Neuronal stem cell (in vitro differentiated cells): ENCODE results near the gene CLCNKA.

Experiments
- DNase-seq: peaks from one replicate; pipeline ENCODE4 v3.0.0-alpha.2; 2013; ENCODE audit warnings: low spot score
- H2AFZ ChIP-seq: one replicate; pipeline ENCODE4 v1.6.1; 2013; ENCODE audit warnings: mild to moderate bottlenecking, low read length, inconsistent platforms
- H2AK5ac ChIP-seq: 2 replicates; pipeline ENCODE4 v1.6.1; 2013; ENCODE audit warnings: low read depth, mild to moderate bottlenecking, inconsistent platforms, low read length, moderate library complexity, mixed read lengths
- H2BK120ac ChIP-seq: 2 replicates; pipeline ENCODE4 v1.6.1; 2013; ENCODE audit warnings: low read depth, mild to moderate bottlenecking, inconsistent platforms, low read length, moderate library complexity, mixed read lengths
- H2BK12ac ChIP-seq: one replicate; pipeline ENCODE4 v1.6.1; 2013; ENCODE audit warnings: low read length, inconsistent platforms
- H2BK15ac ChIP-seq: 2 replicates; pipeline ENCODE4 v1.6.1; 2013; ENCODE audit warnings: mild to moderate bottlenecking, low read length, inconsistent platforms, mixed read lengths
- H2BK5ac ChIP-seq: one replicate; pipeline ENCODE4 v1.6.1; 2013; ENCODE audit warnings: inconsistent platforms, mild to moderate bottlenecking, low read length, moderate library complexity
- H3K14ac ChIP-seq: one replicate; pipeline ENCODE4 v1.6.1; 2013; ENCODE audit warnings: low read length, inconsistent platforms
- H3K18ac ChIP-seq: 2 replicates; pipeline ENCODE4 v1.6.1; 2013; ENCODE audit warnings: low read length, inconsistent platforms
- H3K23ac ChIP-seq: 2 replicates; pipeline ENCODE4 v1.6.1; 2013; ENCODE audit warnings: low read depth, mild to moderate bottlenecking, mixed read lengths, low read length, inconsistent platforms; ENCODE audit not compliant: poor library complexity
- H3K27ac ChIP-seq: replicated peaks from 3 replicates; pipeline ENCODE4 v1.5.1; 2013; ENCODE audit warnings: low read length, inconsistent platforms
- H3K27me3 ChIP-seq, 3 experiments: 2 replicates each; pipeline ENCODE4 v1.6.1; 2013; ENCODE audit warnings: low read length in 3 of 3, mild to moderate bottlenecking in 2 of 3, inconsistent platforms in 1 of 3, low read depth in 1 of 3, mixed read lengths in 1 of 3, moderate library complexity in 1 of 3; ENCODE audit not compliant: control insufficient read depth in 3 of 3, insufficient read depth in 3 of 3
- H3K36me3 ChIP-seq, 2 donors: replicated peaks in 1 of 2; 2 replicates each; pipeline ENCODE4 v1.6.1; 2013; ENCODE audit warnings: low read length in 2 of 2; ENCODE audit not compliant: control insufficient read depth in 2 of 2, insufficient read depth in 2 of 2
- H3K4ac ChIP-seq: 2 replicates; pipeline ENCODE4 v1.6.1; 2013; ENCODE audit warnings: inconsistent platforms, mild to moderate bottlenecking, low read length, moderate library complexity
- H3K4me1 ChIP-seq, 2 donors: 1 replicate in 1 of 2; 2 replicates in 1 of 2; pipeline ENCODE4 v1.6.1; 2013; ENCODE audit warnings: low read length in 2 of 2, low read depth in 1 of 2; ENCODE audit not compliant: control insufficient read depth in 2 of 2, insufficient read depth in 1 of 2
- H3K4me2 ChIP-seq: one replicate; pipeline ENCODE4 v1.6.1; 2013; ENCODE audit warnings: mild to moderate bottlenecking, low read length, inconsistent platforms; ENCODE audit not compliant: insufficient read depth, poor library complexity, severe bottlenecking
- H3K4me3 ChIP-seq, 2 donors: 2 replicates each; pipeline ENCODE4 v1.5.1; 2013; ENCODE audit warnings: low read length in 2 of 2, mild to moderate bottlenecking in 2 of 2, inconsistent platforms in 1 of 2, moderate library complexity in 1 of 2
- H3K79me1 ChIP-seq: one replicate; pipeline ENCODE4 v1.6.1; 2013; ENCODE audit warnings: low read depth, mild to moderate bottlenecking, inconsistent platforms, low read length, moderate library complexity
- H3K9ac ChIP-seq: one replicate; pipeline ENCODE4 v1.6.1; 2013; ENCODE audit warnings: mild to moderate bottlenecking, low read depth, low read length, inconsistent platforms; ENCODE audit not compliant: poor library complexity
- H3K9me3 ChIP-seq, 2 donors: replicated peaks in 1 of 2; 2 replicates each; pipeline versions ENCODE3 to v1.6.1; 2013; ENCODE audit warnings: low read length in 2 of 2, mild to moderate bottlenecking in 2 of 2, inconsistent platforms in 1 of 2, low read depth in 1 of 2, mixed read lengths in 1 of 2, moderate library complexity in 1 of 2; ENCODE audit not compliant: control insufficient read depth in 2 of 2, insufficient read depth in 1 of 2
- H4K8ac ChIP-seq: one replicate; pipeline ENCODE4 v1.6.1; 2013; ENCODE audit warnings: low read depth, mild to moderate bottlenecking, inconsistent platforms, low read length, moderate library complexity
- H4K91ac ChIP-seq: one replicate; pipeline ENCODE4 v1.6.1; 2013; ENCODE audit warnings: low read length, low read depth, mild to moderate bottlenecking, inconsistent platforms; ENCODE audit not compliant: poor library complexity
- WGBS, 2 donors: extraction: QIAGEN DNeasy Blood & Tissue Kit; methylation state at CpG; one replicate each; pipeline ENCODE4 v1.1.7; 2013; ENCODE audit warnings: missing lambda C conversion rate in 2 of 2, mixed read lengths in 1 of 2; ENCODE audit not compliant: insufficient read length in 2 of 2, insufficient replicate concordance in 1 of 2; ENCODE audit errors: extremely low coverage in 2 of 2; 5-methylcytosine and 5-hydroxymethylcytosine counted together

The CLCNKA gene

GRCh38 chr1:16078925-16079656 is 57.3 kb downstream of the CLCNKA start:
- Histone ChIP-seq H2AFZ (peak overlapping the region; percentile 90), H3K27ac (no peak overlapping the region), H4K91ac (no peak overlapping the region), H3K9ac (no peak overlapping the region), H3K36me3 (no peaks in the 10 kb centered on the region), H3K23ac (peak overlapping the region; percentile 92), H3K4me2 (no peak overlapping the region), H3K18ac (peak overlapping the region; percentile 93), H2BK120ac (no peak overlapping the region), H4K8ac (no peak overlapping the region), H3K4me3 (no peak overlapping the region), H2BK15ac (no peak overlapping the region), H3K9me3 (peaks cover 0 to 2% of the 10 kb centered on the region in 2 donors), H2AK5ac (peak overlapping the region; percentile 12), H3K79me1 (no peaks in the 10 kb centered on the region), H3K14ac (peak overlapping the region; percentile 73), H3K27me3 (peaks cover 0 to 30% (median 6%) of the 10 kb centered on the region in 3 experiments), H2BK12ac (no peak overlapping the region), H2BK5ac (peak overlapping the region; percentile 9), H3K4ac (peak overlapping the region; percentile 45), H3K4me1 (peaks cover 8 to 12% of the 10 kb centered on the region in 2 donors)
- DNase-seq: peak; percentile 66
- WGBS, 2 donors: no CpG with 5 or more reads among the region's 10 CpGs

GRCh38 chr1:16080422-16081150 is 58.8 kb downstream of the CLCNKA start:
- Histone ChIP-seq H4K8ac (no peak overlapping the region), H3K4me1 (peaks cover 8% of the 10 kb centered on the region in 2 donors), H2BK12ac (peak overlapping the region; percentile 16), H4K91ac (no peak overlapping the region), H3K9ac (no peak overlapping the region), H2BK120ac (no peak overlapping the region), H3K79me1 (no peaks in the 10 kb centered on the region), H3K36me3 (no peaks in the 10 kb centered on the region), H3K4ac (no peak overlapping the region), H3K9me3 (no peaks in the 10 kb centered on the region), H3K4me3 (no peak overlapping the region), H3K27ac (no peak overlapping the region), H2BK15ac (peak overlapping the region; percentile 97), H3K4me2 (no peak overlapping the region), H3K23ac (peak overlapping the region; percentile 11), H2AFZ (no peak overlapping the region), H3K14ac (no peak overlapping the region), H2AK5ac (peak overlapping the region; percentile 25), H2BK5ac (no peak overlapping the region), H3K18ac (no peak overlapping the region), H3K27me3 (peaks cover 0 to 23% (median 2%) of the 10 kb centered on the region in 3 experiments)
- WGBS, 2 donors: no CpG with 5 or more reads among the region's 5 CpGs
- DNase-seq: no peak

DNA sequence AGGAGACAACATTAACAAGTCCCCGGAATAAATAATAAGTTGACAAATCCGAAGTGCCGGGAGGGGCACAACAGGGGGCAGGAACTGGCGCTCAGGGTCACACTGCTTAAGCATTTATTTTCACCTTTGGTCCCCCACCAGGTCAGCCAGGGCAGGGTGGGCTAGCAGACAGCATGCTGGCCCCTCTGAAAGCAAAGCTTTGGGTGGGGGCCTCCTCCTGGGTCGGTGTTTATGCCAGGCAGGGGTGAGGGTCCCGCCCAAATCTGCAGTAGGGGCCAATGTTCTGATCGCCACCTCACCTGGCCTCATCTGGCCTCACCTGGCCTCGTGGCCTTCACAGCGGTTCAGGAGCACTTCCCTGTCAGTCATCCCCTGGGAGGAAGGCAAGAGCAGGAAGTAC is 59.8 kb downstream of the CLCNKA start:
- Histone ChIP-seq H2AFZ (no peak overlapping the region), H3K79me1 (no peaks in the 10 kb centered on the region), H4K8ac (no peak overlapping the region), H2AK5ac (peak overlapping the region; percentile 48), H3K27me3 (peaks cover 0 to 12% (median 0%) of the 10 kb centered on the region in 3 experiments), H4K91ac (no peak overlapping the region), H2BK120ac (peak overlapping the region; percentile 14), H3K4me1 (peaks cover 8% of the 10 kb centered on the region in 2 donors), H2BK5ac (peak overlapping the region; percentile 84), H3K4me3 (no peak overlapping the region), H2BK12ac (peak overlapping the region; percentile 82), H3K18ac (peak overlapping the region; percentile 52), H3K36me3 (no peaks in the 10 kb centered on the region), H3K9ac (no peak overlapping the region), H3K14ac (no peak overlapping the region), H3K23ac (no peak overlapping the region), H3K9me3 (no peaks in the 10 kb centered on the region), H2BK15ac (peak overlapping the region; percentile 54), H3K4ac (no peak overlapping the region), H3K27ac (no peak overlapping the region), H3K4me2 (no peak overlapping the region)
- no peak for DNase-seq
- no CpG with 5 or more reads among the region's 9 CpGs for WGBS, 2 donors
